Glomerular visceral epithelial cell (primary cell): ENCODE data around the gene PHGDH.

ENCODE experiments used
- DNase-seq: peaks from one replicate; pipeline ENCODE4 v3.0.0-alpha.2; 2016; ENCODE audit errors: extremely low spot score

The PHGDH gene

GRCh38 chr1:119791377-119791776, 79.6 kb downstream of the PHGDH start:
- DNase-seq = no peak
